GM13977 (cell line): ENCODE results near the gene ZNF830.

Experiments used
- DNase-seq: peaks from one replicate; pipeline ENCODE4 v3.0.0; 2012; ENCODE audit warnings: low spot score
- CTCF ChIP-seq: IDR thresholded peaks from 2 replicates; pipeline ENCODE4 v1.5.1; 2012; ENCODE audit warnings: mild to moderate bottlenecking, control low read depth; ENCODE audit not compliant: insufficient read depth; ENCODE audit errors: extremely low read depth, missing control alignments
- in situ Hi-C: fragments of 300-500 bp; cut with MboI; formaldehyde crosslinking; loops from one replicate; pipeline ENCODE4 v1.12.0; 2022; ENCODE audit warnings: low sequenced_read_pairs, low pct_unique_long_range_greater_than_20kb, mixed read lengths, inconsistent platforms; ENCODE audit not compliant: unreplicated experiment

The ZNF830 gene

GRCh38 chr17:35010093-35010492 is 48.8 kb downstream of the ZNF830 start:
- TF ChIP-seq CTCF, result no peak
- in situ Hi-C loops, result no loop called here
- no peak for DNase-seq

- DNase-seq, result no peak
- no peak for TF ChIP-seq CTCF
- in situ Hi-C loops, result no loop called here
Observed at GRCh38 chr17:35011671-35012216, 50.4 kb downstream of the ZNF830 start.
